Left lung (tissue), 10 donors: ENCODE measurements around the gene KREMEN2. TPM values are rescaled to one million over a fixed set of nuclear protein-coding genes. Genes with fewer than 3 reads are reported as not detected.

Experiments used
- ATAC-seq: fragments of 200-7000 bp; cut with Tn5 transposase; one replicate; pipeline ENCODE4 v1.9.1; 2020; ENCODE audit warnings: moderate library complexity
- DNase-seq, 4 donors: peaks; one replicate each; pipeline ENCODE4 v3.0.0-alpha.2; 2013 to 2020
- H3K27ac ChIP-seq, 2 donors: fragments of 200-600 bp; sonication (generic) in 1 of 2; one replicate each; pipeline versions ENCODE4 v1.5.0 to v1.8.0; 2020 to 2021
- H3K27me3 ChIP-seq, 2 donors: fragments of 200-600 bp; sonication (generic) in 1 of 2; one replicate each; pipeline versions ENCODE4 v1.5.0 to v1.8.0; 2020 to 2021
- H3K36me3 ChIP-seq, 2 donors: fragments of 200-600 bp; sonication (generic) in 1 of 2; one replicate each; pipeline versions ENCODE4 v1.5.0 to v1.8.0; 2020 to 2021
- H3K4me1 ChIP-seq, 2 donors: fragments of 200-600 bp; one replicate each; pipeline ENCODE4 v1.8.0; 2021
- H3K4me3 ChIP-seq, 2 donors: fragments of 200-600 bp; sonication (generic) in 1 of 2; one replicate each; pipeline versions ENCODE4 v1.5.0 to v1.8.0; 2020 to 2021; ENCODE audit warnings: mild to moderate bottlenecking in 1 of 2
- H3K9me3 ChIP-seq, 2 donors: fragments of 200-600 bp; sonication (generic) in 1 of 2; one replicate each; pipeline versions ENCODE4 v1.5.0 to v1.8.0; 2020 to 2021
- intact Hi-C, 2 donors: fragments of 100-400 bp; cut with DNase I; formaldehyde crosslinking; loops; one replicate each; pipeline versions ENCODE4 v1.11.2 to v1.14.2; 2022
- polyA plus RNA-seq, 6 donors: library from polyadenylated mRNA; unstranded; fragments of 120-200 nt; gene quantifications; one replicate each; pipeline ENCODE4 v1.2.1, GENCODE V29; 2013; ENCODE audit not compliant: insufficient read length in 6 of 6
- total RNA-seq, 2 donors: library from RNA; stranded (reverse); fragmentation: NEBNext Ultra II Directional; extraction: Animal tissue kit (Norgen Biotek cat#: 25700); gene quantifications; one replicate each; pipeline ENCODE4 v1.2.1, GENCODE V29; 2021
- TF ChIP-seq, protein P1 (sequence below), 2 donors: fragments of 200-600 bp; sonication (generic) in 1 of 2; IDR thresholded peaks; one replicate each; pipeline versions ENCODE4 v1.5.0 to v1.8.0; 2021; ENCODE audit warnings: antibody characterized with exemption in 2 of 2
- donor health status: DM: no; HTN: yes; CAD: no.
- donor health status: DM: no; HTN: no; CAD: no.

KREMEN2 gene
- total and polyA plus RNA-seq, 8 donors = 0.17 to 0.36 (median 0.20) TPM; not detected in 3

DNA sequence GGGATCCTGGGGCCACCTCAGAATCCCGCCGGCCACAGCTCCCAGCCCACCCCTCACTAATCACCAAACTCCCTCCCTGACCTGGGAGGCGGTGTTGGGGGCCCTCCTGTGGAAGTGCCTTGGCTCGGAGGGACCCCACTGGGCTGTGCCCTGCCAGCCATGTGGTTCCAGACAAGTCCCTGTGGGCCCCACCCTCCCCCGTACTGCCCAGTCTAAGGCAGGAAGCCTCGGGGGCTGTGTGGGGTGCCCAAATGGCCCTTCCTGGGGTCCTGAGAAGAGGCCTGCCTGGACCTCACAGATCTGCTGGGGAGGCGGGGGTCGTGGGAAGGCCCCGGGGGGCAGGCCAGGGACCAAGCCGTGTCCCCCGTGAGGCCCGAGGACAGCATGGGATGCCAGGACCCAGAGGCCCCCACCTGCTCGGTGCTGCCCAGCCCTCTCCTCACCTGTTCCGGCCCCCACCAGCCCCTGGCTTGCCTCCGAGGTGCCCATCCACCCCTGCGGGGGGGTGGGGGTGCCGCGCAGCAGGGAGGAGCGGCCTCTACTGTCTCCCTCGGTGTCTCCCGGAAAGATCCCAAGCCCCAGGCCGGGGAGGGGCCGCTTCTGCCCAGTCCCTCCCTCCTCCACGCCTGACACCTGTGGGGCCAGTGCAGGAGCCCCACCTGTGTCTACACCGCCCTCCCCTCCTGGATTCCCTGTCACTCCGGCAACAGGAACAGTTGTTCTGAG is 9.3 kb upstream of the KREMEN2 start:
- H3K27me3 ChIP-seq = peaks cover 15 to 64% of the 10 kb centered on the region in 2 donors
- TF ChIP-seq, protein P1, sequence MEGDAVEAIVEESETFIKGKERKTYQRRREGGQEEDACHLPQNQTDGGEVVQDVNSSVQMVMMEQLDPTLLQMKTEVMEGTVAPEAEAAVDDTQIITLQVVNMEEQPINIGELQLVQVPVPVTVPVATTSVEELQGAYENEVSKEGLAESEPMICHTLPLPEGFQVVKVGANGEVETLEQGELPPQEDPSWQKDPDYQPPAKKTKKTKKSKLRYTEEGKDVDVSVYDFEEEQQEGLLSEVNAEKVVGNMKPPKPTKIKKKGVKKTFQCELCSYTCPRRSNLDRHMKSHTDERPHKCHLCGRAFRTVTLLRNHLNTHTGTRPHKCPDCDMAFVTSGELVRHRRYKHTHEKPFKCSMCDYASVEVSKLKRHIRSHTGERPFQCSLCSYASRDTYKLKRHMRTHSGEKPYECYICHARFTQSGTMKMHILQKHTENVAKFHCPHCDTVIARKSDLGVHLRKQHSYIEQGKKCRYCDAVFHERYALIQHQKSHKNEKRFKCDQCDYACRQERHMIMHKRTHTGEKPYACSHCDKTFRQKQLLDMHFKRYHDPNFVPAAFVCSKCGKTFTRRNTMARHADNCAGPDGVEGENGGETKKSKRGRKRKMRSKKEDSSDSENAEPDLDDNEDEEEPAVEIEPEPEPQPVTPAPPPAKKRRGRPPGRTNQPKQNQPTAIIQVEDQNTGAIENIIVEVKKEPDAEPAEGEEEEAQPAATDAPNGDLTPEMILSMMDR (IDR thresholded peaks at IDR 0.05) = no peak
- no peak for ATAC-seq
- H3K36me3 ChIP-seq = peaks cover 0 to 9% of the 10 kb centered on the region in 2 donors
- DNase-seq = no peak
- intact Hi-C loops = no loop called here
- no peak overlapping the region for H3K27ac ChIP-seq
- no peaks in the 10 kb centered on the region for H3K9me3 ChIP-seq
- H3K4me1 ChIP-seq = peaks cover 0 to 17% of the 10 kb centered on the region in 2 donors
- no peak overlapping the region for H3K4me3 ChIP-seq

DNA sequence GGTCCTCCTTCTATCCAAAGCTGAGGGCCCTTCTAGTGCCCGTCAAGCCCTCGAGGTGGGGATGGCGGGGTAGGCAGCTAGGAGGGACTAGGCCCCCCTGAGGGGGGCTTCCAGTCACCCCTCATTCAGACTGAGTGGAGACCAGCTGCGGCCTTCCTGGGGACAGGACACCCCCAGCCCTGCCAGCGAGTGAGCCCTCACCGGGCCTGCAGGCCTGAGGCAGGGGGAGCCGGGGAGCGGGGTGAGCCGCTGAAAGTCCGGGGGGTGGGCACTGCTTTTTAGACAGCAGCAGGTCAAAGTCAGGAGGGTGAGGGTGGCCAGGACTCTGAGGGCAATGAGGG is 8.7 kb upstream of the KREMEN2 start:
- intact Hi-C loops = no loop called here
- DNase-seq (no peak), ATAC-seq (no peak)
- Histone ChIP-seq H3K27me3 (peaks cover 15 to 70% of the 10 kb centered on the region in 2 donors), H3K4me1 (peaks cover 0 to 17% of the 10 kb centered on the region in 2 donors), H3K4me3 (no peak overlapping the region), H3K36me3 (peaks cover 0 to 4% of the 10 kb centered on the region in 2 donors), H3K9me3 (no peaks in the 10 kb centered on the region), H3K27ac (no peak overlapping the region)
- TF ChIP-seq, protein P1 (IDR thresholded peaks at IDR 0.05) = no peak

DNA sequence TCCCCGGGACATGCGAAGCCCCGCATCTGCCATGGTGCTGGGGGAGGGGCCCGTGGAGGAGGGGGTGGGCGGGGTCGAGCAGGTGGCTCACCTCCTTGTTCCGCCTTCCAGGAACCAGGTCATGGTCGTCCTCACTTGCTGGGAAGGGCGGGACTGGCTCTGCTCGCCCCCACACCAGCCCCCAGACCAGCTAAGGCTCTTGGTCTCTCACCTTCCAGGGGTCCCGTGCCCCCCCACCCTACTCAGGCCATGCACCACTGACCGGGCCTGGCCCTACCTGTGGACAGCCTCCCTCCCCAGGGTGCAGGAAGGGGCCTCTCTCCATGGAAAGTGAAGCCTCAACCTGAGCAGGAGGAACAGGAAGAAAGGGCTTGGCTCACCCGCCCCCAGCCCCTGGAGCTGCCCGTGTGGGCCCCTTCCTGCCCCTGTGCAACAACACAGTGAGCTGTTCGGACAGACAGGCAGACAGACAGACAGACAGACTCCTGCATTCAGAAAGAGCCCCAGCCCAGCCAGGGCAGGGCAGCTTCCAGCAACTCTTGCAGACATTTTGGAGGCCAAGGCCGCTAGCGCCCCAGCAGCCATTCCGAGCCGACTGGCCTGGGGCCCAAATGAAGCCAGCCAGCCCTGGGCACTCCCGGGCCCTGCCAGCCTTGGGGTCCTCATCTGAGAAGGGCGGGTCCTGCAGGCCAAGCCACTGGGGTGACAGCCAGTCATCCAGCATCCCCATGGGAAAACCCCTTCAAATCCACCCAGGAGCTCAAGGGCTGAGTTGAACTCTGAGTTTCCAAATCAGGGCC is 8.1 kb upstream of the KREMEN2 start:
- TF ChIP-seq, protein P1 (IDR thresholded peaks at IDR 0.05) = no peak
- Histone ChIP-seq H3K27me3 (peaks cover 15 to 76% of the 10 kb centered on the region in 2 donors), H3K36me3 (no peaks in the 10 kb centered on the region), H3K27ac (no peak overlapping the region), H3K9me3 (no peaks in the 10 kb centered on the region), H3K4me3 (no peak overlapping the region), H3K4me1 (peaks cover 0 to 17% of the 10 kb centered on the region in 2 donors)
- intact Hi-C loops = no loop called here
- no peak for DNase-seq
- no peak for ATAC-seq

DNA sequence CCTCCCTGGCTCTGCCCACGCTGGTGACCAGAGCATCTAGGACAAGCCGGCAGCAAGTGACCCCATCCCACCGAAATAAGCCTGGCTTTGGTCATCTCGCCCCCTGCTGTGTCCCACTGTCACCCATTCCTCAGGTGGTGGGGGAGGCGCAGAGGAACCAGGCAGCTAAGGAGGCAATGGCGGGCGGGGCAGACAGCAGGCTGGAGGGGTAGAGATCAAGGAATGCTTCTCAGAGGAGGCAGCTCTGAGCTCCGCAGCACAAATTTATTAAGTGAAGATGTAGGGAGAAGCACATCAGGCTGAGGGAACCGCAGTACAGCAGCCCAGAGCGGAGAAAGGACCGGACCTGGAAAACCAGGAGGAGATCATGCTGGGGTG is 7.5 kb upstream of the KREMEN2 start:
- peaks cover 15 to 82% of the 10 kb centered on the region in 2 donors for H3K27me3 ChIP-seq
- no peak overlapping the region for H3K27ac ChIP-seq
- H3K4me1 ChIP-seq = peaks cover 0 to 20% of the 10 kb centered on the region in 2 donors
- intact Hi-C loops = no loop called here
- DNase-seq = no peak
- H3K36me3 ChIP-seq = no peaks in the 10 kb centered on the region
- no peak overlapping the region for H3K4me3 ChIP-seq
- no peak for ATAC-seq
- H3K9me3 ChIP-seq = no peaks in the 10 kb centered on the region
- TF ChIP-seq, protein P1 (IDR thresholded peaks at IDR 0.05) = no peak

DNA sequence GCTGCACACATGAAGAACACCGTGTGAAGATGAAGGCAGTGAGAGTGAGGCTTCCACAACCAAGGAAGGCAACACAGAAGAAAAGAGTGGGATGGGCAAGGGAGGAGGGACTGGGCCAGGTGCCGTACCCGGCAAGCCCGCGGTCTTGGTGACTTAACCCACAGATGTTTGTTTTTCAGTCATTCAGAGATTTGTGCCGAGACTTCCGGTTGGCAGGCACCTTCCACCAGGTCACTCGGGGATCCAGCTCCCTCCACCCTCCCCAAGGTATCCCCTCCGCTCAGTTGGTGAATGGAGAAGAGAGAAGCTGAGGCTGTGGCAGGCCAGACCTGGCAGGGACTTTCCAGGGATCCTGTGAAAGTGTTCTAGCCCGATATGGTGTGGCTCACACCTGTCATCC is 4.9 kb upstream of the KREMEN2 start:
- Histone ChIP-seq H3K4me3 (no peak overlapping the region), H3K9me3 (no peaks in the 10 kb centered on the region), H3K27ac (no peak overlapping the region), H3K27me3 (peaks cover 40 to 100% of the 10 kb centered on the region in 2 donors), H3K36me3 (no peaks in the 10 kb centered on the region), H3K4me1 (peaks cover 10 to 35% of the 10 kb centered on the region in 2 donors)
- DNase-seq = no peak
- ATAC-seq = no peak
- TF ChIP-seq, protein P1 (IDR thresholded peaks at IDR 0.05) = no peak
- intact Hi-C loops = no loop called here
